ENCODE results near the gene PDP2. TPM values are rescaled to one million over a fixed set of nuclear protein-coding genes. Genes with fewer than 3 reads are reported as not detected.
A peak's percentile ranks its signal among the peaks of the same experiment; 100 is the strongest.

The PDP2 gene
- total RNA-seq, 1 experiment from 2014 or later = 42.0 TPM

DNA sequence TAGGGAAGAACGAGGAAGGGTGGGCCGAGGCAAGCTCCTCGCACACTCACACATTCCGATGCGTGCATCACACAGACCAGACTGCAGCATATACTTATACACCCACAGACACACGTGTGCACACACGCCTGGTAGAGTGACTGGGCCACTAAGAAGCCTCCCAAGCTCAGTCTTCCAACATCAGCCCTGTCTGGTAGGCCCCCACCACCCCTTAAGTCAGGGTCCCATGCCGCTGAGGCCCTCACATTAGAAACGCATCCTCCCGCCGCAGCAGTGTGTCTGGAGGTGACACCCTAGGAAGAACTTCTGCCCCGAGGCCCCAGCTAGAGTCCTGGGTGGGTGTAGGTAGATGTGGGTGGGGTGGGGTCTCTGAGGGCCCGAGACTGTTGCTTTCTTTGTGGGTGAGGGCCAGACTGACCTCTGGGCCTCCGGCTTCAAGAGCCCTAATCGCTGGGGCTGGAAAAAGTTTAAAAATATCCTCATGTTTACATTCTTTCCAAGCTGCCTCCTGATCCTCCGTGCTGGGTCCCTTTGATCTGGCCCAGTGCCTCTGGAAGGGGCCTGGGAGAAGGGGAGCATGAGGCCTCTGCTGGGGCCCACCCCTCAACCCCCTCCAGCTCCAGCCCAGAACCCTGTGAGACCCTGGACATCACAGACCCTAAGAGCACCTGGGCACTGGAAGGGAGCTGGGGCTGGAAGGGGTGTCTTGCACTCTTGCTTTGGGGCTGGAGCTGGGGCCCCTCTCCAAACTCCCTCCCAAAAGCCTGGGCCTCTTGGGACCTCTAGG, 24.7 kb downstream of the PDP2 start:
- no peaks in the 10 kb centered on the region for H3K9me3 ChIP-seq (ENCODE audit: low read depth, low read length, poor library complexity, severe bottlenecking)
- POLR2A ChIA-PET (ENCODE audit: low non-redundant PET) = no interaction called here
- no peak overlapping the region for H3K4me3 ChIP-seq (ENCODE audit: low read depth, low read length, poor library complexity, severe bottlenecking)
- intact Hi-C loops (cut with micrococcal nuclease; ENCODE audit: unreplicated experiment) = no loop called here
- no peaks in the 10 kb centered on the region for H3K27me3 ChIP-seq (replicated peaks; ENCODE audit: insufficient read depth, low read depth, low read length, poor library complexity)
- H3K27ac ChIP-seq (ENCODE audit: low read depth, low read length, poor library complexity, severe bottlenecking) = no peak overlapping the region
- H3K4me1 ChIP-seq (ENCODE audit: insufficient read depth, low read length, poor library complexity, severe bottlenecking) = peaks cover 12% of the 10 kb centered on the region
- no peaks in the 10 kb centered on the region for H3K36me3 ChIP-seq (ENCODE audit: insufficient read depth, low read length, poor library complexity, severe bottlenecking)
- BruUV-seq (replicated peaks) = no TSS peak
- TF ChIP-seq EZH2 (IDR thresholded peaks at IDR 0.05; ENCODE audit: borderline replicate concordance, low read depth, low read length, poor library complexity, severe bottlenecking) = no peak
- TF ChIP-seq, protein P1, sequence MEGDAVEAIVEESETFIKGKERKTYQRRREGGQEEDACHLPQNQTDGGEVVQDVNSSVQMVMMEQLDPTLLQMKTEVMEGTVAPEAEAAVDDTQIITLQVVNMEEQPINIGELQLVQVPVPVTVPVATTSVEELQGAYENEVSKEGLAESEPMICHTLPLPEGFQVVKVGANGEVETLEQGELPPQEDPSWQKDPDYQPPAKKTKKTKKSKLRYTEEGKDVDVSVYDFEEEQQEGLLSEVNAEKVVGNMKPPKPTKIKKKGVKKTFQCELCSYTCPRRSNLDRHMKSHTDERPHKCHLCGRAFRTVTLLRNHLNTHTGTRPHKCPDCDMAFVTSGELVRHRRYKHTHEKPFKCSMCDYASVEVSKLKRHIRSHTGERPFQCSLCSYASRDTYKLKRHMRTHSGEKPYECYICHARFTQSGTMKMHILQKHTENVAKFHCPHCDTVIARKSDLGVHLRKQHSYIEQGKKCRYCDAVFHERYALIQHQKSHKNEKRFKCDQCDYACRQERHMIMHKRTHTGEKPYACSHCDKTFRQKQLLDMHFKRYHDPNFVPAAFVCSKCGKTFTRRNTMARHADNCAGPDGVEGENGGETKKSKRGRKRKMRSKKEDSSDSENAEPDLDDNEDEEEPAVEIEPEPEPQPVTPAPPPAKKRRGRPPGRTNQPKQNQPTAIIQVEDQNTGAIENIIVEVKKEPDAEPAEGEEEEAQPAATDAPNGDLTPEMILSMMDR (conservative IDR thresholded peaks at IDR 0.05; ENCODE audit: low read depth, low read length) = no peak
- CTCF ChIA-PET = no interaction called here
- DNase-seq (ENCODE audit: low spot score) = no peak

DNA sequence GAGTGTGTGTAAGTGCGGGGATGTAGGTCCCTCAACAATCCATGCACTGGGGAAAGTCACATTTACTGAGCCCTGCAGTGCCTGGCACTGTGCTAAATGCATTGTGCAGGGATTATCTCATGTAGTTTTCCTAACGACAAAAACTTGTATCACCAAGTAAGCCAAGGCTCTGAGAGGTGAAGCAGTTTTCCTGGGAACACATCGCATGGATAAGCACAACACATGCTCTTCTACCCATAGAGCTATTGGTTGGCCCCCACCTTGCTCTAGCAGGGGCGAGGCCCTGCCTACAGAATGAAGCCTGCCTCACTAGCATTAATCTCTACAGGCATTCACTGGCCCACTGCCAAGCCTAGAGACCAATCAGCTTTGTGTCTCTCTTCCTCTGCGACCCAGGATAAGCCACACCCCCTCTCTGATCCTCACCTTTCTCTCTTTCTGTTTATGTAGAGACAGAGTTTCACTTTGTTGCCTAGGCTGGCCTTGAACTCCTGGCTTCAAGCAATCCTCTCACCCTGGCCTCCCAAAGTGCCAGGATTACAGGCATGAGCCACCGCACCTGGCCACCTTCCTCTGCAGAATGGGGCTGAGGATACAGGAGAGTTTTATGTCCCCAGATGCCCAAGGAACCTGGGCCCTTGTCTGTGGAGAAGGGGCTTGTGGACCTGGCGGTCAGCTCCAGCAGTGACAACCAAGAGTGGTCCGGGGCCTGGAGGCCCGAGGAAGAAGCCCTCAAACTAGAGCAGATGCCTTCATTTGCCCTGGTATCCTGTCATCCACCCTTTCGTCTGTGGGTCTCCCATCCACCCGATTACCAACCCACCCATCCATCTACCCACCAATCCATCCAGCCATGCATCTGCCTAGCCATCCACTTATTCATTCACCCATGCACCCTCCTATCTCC, 25.6 kb downstream of the PDP2 start:
- peak; percentile 84 for DNase-seq (ENCODE audit: low spot score)
- no peaks in the 10 kb centered on the region for H3K36me3 ChIP-seq (ENCODE audit: insufficient read depth, low read length, poor library complexity, severe bottlenecking)
- H3K9me3 ChIP-seq (ENCODE audit: low read depth, low read length, poor library complexity, severe bottlenecking) = no peaks in the 10 kb centered on the region
- H3K4me1 ChIP-seq (ENCODE audit: insufficient read depth, low read length, poor library complexity, severe bottlenecking) = peaks cover 10% of the 10 kb centered on the region
- ChIA-PET POLR2A (ENCODE audit: low non-redundant PET) (no interaction called here), CTCF (no interaction called here)
- intact Hi-C loops (cut with micrococcal nuclease; ENCODE audit: unreplicated experiment) = no loop called here
- BruUV-seq (replicated peaks) = no TSS peak
- no peak overlapping the region for H3K27ac ChIP-seq (ENCODE audit: low read depth, low read length, poor library complexity, severe bottlenecking)
- TF ChIP-seq, protein P1 (conservative IDR thresholded peaks at IDR 0.05; ENCODE audit: low read depth, low read length) = no peak
- no peak for TF ChIP-seq EZH2 (IDR thresholded peaks at IDR 0.05; ENCODE audit: borderline replicate concordance, low read depth, low read length, poor library complexity, severe bottlenecking)
- no peaks in the 10 kb centered on the region for H3K27me3 ChIP-seq (replicated peaks; ENCODE audit: insufficient read depth, low read depth, low read length, poor library complexity)
- H3K4me3 ChIP-seq (ENCODE audit: low read depth, low read length, poor library complexity, severe bottlenecking) = no peak overlapping the region

- Histone ChIP-seq H3K27ac (ENCODE audit: low read depth, low read length, poor library complexity, severe bottlenecking) (no peak overlapping the region), H3K36me3 (ENCODE audit: insufficient read depth, low read length, poor library complexity, severe bottlenecking) (no peaks in the 10 kb centered on the region), H3K9me3 (ENCODE audit: low read depth, low read length, poor library complexity, severe bottlenecking) (no peaks in the 10 kb centered on the region), H3K4me1 (ENCODE audit: insufficient read depth, low read length, poor library complexity, severe bottlenecking) (peaks cover 10% of the 10 kb centered on the region), H3K27me3 (replicated peaks; ENCODE audit: insufficient read depth, low read depth, low read length, poor library complexity) (no peaks in the 10 kb centered on the region), H3K4me3 (ENCODE audit: low read depth, low read length, poor library complexity, severe bottlenecking) (no peak overlapping the region)
- POLR2A ChIA-PET (ENCODE audit: low non-redundant PET) = no interaction called here
- BruUV-seq (replicated peaks) = no TSS peak
- TF ChIP-seq, protein P1 (conservative IDR thresholded peaks at IDR 0.05; ENCODE audit: low read depth, low read length) = no peak
- no peak for TF ChIP-seq EZH2 (IDR thresholded peaks at IDR 0.05; ENCODE audit: borderline replicate concordance, low read depth, low read length, poor library complexity, severe bottlenecking)
- intact Hi-C loops (cut with micrococcal nuclease; ENCODE audit: unreplicated experiment) = no loop called here
- CTCF ChIA-PET = no interaction called here
- DNase-seq (ENCODE audit: low spot score) = no peak
Measured at GRCh38 chr16:66906916-66907836, 26.9 kb downstream of the PDP2 start.
